ENCODE results near the gene CSN2.
"Not testable (repeated sequence)": the region's sequence is repeated elsewhere in the genome, so short reads cannot be mapped to it uniquely, and the experiment has no call there.

Gene CSN2

GRCh38 chr4:69965628-69966027 is at the start of gene CSN2:
Gene CSN2, minus strand, starts transcription at chr4:69965728. Its CDS starts 4,733 bp downstream, at chr4:69960995.
- DNase-seq (ENCODE audit: low spot score) = no peak

DNA sequence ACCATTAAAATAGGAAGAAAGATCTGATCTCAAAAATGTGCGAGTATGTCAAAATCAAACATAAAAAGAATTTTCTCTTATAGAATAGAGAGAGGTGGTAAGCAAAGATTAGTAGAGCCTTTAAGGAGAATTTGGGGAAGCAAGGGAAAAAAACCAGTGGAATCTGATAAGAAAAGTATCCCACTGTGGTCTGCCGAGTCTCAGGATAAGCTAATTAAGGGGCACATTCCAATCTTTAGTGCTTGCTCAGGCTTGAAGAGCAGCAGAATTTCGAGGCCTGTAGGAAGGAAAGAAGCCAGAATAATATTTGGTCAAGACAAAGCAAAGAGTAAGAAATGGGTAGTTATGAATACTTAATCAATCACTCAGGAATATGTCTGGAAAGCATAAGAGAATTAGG is 43.2 kb upstream of the CSN2 start:
- DNase-seq (ENCODE audit: low spot score) = no peak

- DNase-seq (ENCODE audit: low spot score) = no peak
These were observed 37.0 kb upstream of the CSN2 start for GRCh38 chr4:70002507-70002906.

DNA sequence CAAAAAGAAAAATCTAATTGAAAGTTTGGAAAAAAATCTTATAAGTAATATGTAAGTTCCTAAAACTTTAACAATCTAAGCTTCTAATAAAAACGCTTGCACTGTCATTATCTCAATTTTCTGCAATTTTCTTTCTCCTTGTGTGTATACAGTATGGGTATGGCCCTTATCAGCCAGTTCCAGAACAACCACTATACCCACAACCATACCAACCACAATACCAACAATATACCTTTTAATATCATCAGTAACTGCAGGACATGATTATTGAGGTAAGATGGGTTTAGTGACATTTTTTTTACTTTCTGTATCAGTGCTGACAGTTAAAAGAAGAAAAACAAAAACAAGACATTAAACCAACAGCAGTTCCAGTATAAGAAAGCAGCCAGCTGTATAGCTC is 35.2 kb upstream of the CSN2 start:
- no peak for DNase-seq (ENCODE audit: low spot score)

- DNase-seq (ENCODE audit: low spot score) = no peak
These were observed 33.9 kb upstream of the CSN2 start for GRCh38 chr4:69999420-69999819.

GRCh38 chr4:69995526-69996016 is 30.0 kb upstream of the CSN2 start, which contains the start of gene STATH:
Gene STATH, plus strand, starts transcription at chr4:69995966. Its CDS starts 2,472 bp downstream, at chr4:69998438.
- DNase-seq (ENCODE audit: low spot score) = no peak

DNA sequence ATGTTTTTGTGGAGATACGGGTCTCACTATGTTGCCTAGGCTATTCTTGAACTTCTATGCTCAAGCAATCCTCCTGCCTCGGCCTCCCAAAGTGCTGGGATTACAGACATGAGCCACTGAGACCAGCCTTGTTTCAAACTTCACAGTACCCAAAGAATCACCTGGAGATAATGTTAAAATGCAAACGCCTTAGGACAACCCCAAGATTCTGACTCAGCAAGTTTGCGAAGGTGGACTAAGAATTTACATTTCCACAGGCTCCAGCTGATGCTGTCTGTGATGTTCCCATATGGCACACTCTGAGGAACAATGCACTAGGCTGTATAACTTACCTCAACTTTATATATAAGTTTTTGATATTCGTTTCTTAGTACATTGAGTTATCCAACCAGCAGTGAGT is 29.3 kb upstream of the CSN2 start:
- no peak for DNase-seq (ENCODE audit: low spot score)

- no peak for DNase-seq (ENCODE audit: low spot score)
These were observed 25.5 kb upstream of the CSN2 start for GRCh38 chr4:69991016-69991415.

DNA sequence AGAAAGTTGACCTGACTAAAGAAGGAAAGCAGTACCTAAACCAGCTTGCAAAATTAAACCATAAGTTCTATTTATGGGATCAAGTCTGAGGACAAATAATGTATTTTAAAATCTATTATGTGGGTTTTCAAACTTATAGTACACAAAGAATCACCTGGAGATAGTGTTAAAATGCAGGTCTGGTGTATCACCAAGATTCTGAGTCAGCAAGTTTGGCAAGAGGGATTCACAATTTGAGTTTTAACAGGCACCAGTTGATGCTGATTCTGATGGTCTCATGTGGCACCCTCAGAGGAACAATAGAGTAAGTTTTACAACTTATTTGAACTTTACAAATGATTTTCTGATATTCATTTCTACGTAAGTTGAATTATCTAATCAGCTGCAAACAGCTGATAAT is 21.1 kb upstream of the CSN2 start:
- no peak for DNase-seq (ENCODE audit: low spot score)

- DNase-seq (ENCODE audit: low spot score) = no peak
These were observed 18.5 kb upstream of the CSN2 start for GRCh38 chr4:69984030-69984443.

GRCh38 chr4:69977582-69977981 is 12.1 kb upstream of the CSN2 start:
- no peak for DNase-seq (ENCODE audit: low spot score)

DNA sequence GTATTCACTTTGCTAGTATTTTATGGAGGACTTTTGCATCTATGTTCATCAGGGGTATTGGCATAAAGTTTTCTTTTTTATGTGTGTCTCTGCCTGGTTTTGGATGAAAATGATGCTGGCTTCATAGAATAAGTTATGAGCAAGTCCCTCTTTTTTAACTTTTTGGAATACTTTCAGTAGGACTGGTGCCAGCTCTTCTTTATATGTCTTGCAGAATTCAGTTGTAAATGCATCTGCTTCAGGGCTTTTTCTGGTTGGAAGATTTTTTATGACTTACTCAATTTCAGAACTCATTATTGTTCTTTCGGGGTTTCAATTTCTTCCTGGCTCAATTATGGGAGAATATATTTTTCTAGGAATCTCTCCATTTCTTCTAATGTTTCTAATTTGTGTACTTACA is 9.1 kb upstream of the CSN2 start:
- DNase-seq (ENCODE audit: low spot score) = no peak

DNA sequence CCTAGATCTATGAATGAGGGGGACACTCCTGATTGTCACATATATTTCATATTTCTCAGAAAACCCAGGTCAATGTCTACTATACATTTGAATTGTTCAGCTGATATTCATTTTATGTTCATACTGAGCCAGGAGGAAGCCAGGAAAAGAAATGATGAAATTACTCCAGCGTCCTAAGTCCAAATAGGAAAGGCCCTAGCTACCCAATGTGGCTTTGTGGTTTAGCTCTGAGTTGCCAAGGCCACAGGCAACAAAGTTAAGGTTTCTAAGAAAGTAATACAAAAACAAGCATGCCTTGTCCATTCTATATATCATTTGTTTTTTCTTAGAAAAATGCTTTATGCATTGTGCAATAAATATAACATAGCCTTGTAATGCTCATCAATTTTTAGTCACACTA is 4.5 kb upstream of the CSN2 start:
- no peak for DNase-seq (ENCODE audit: low spot score)

GRCh38 chr4:69957209-69957608 is 8.3 kb downstream of the CSN2 start:
- DNase-seq (ENCODE audit: low spot score) = no peak

GRCh38 chr4:69951602-69952001 is 13.9 kb downstream of the CSN2 start:
- DNase-seq (ENCODE audit: low spot score) = no peak

GRCh38 chr4:69936566-69936965 is 29.0 kb downstream of the CSN2 start:
- no peak for DNase-seq (ENCODE audit: low spot score)

DNA sequence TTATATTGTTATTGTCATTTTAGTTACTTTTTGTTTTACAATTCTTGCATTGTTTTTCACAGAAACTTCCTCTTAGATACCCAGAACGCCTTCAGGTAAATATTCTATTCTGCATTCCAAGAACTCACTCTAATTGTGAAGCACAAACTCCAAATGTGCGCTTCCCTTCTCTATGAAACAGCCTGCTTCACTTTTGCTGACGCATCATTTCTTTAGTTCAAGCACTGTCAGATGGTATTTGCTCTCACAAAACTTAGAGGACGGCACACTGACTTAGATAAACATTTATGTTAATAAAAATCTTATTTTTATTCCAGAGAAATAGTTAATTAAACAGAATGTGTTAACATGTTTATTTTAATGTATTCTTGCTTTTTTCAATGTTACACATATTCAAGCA is 31.4 kb downstream of the CSN2 start:
- DNase-seq (ENCODE audit: low spot score) = no peak

GRCh38 chr4:69930768-69931167 is 34.8 kb downstream of the CSN2 start, which contains the start of gene CSN1S1:
Gene CSN1S1, plus strand, starts transcription at chr4:69931068. Its CDS starts 1,488 bp downstream, at chr4:69932556.
- no peak for DNase-seq (ENCODE audit: low spot score)

- not testable (repeated sequence) for DNase-seq (ENCODE audit: low spot score)
These were observed 41.6 kb downstream of the CSN2 start for GRCh38 chr4:69923782-69924410.

DNA sequence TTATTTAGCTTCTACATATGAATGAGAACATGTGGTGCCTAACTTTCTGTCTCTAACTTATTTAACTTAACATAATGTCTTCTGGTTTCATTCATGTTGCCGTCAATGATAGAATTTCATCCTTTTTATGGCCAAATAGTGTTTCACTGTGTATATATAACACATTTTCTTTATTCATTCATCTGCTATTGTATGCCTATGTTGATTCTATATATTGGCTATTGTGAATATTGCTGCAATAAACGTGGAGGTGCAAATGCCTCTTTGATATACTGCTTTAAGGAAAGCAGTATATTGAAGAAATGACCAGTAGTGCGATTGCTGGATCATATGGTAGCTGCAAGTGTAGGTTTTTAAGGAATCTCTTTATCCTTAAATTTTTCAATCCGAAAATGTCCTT is 44.7 kb downstream of the CSN2 start:
- no peak for DNase-seq (ENCODE audit: low spot score)

- no peak for DNase-seq (ENCODE audit: low spot score)
These were observed 55.3 kb downstream of the CSN2 start for GRCh38 chr4:69910016-69910782.

GRCh38 chr4:69909195-69909594 is 56.3 kb downstream of the CSN2 start:
- no peak for DNase-seq (ENCODE audit: low spot score)

- DNase-seq (ENCODE audit: low spot score) = no peak
These were observed 58.4 kb downstream of the CSN2 start for GRCh38 chr4:69907151-69907550.

All from hematopoietic multipotent progenitor cell treated with erythropoietin and hydrocortisone succinate and interleukin-3 and kit ligand, for 17 days (in vitro differentiated cells).